ENCODE data around the gene RPS19. TPM values are rescaled to one million over a fixed set of nuclear protein-coding genes. Genes with fewer than 3 reads are reported as not detected.

The RPS19 gene
- total RNA-seq, 4 donors from 2014 or later, result 595 to 1,336 (median 1,016) TPM

- WGBS, 2 donors (ENCODE audit: low coverage in 1 of 2), result 0 to 10% methylated on average over 2 to 23 of the region's 66 CpGs
Observed at GRCh38 chr19:41883821-41884733, 24.0 kb downstream of the RPS19 start.

GRCh38 chr19:41886761-41887710, 27.0 kb downstream of the RPS19 start:
- H3K36me3 ChIP-seq, result peaks cover 0 to 12% (median 4%) of the 10 kb centered on the region in 4 donors
- no peaks in the 10 kb centered on the region for H3K27me3 ChIP-seq
- DNase-seq, result peak; percentile 51
- H3K9me3 ChIP-seq, result no peaks in the 10 kb centered on the region
- peaks cover 23 to 48% (median 38%) of the 10 kb centered on the region in 4 donors for H3K4me1 ChIP-seq
- peak in 2 of 3 donors; percentile 3 for TF ChIP-seq POLR2AphosphoS5 (IDR thresholded peaks at IDR 0.05)
- TF ChIP-seq POLR2A (IDR thresholded peaks at IDR 0.05), result peak; percentile 28
- no peak for TF ChIP-seq EP300 (IDR thresholded peaks at IDR 0.05; ENCODE audit: low read depth)
- no peak for TF ChIP-seq CTCF (IDR thresholded peaks at IDR 0.05)
- in situ Hi-C loops (cut with MboI; ENCODE audit: low pct_ligation_motif_present in 1 of 4, low pct_unique_long_range_greater_than_20kb in 1 of 4, low sequenced_read_pairs in 3 of 4) (no loop called here), intact Hi-C loops (cut with DNase I; ENCODE audit: low total_unique reads) (no loop called here)
- peak overlapping the region; percentile 56 to 91 (median 60) for H3K27ac ChIP-seq
- WGBS, 2 donors (ENCODE audit: low coverage in 1 of 2), result 45 to 59% methylated on average over 8 to 13 of the region's 13 CpGs
- H3K4me3 ChIP-seq, result peak overlapping the region in 1 of 4 donors; percentile 31

More at GRCh38 chr19:41883821-41884733, 24.0 kb downstream of the RPS19 start:
- Histone ChIP-seq H3K4me1 (peaks cover 23 to 45% (median 38%) of the 10 kb centered on the region in 4 donors), H3K36me3 (peaks cover 0 to 2% (median 0%) of the 10 kb centered on the region in 4 donors), H3K4me3 (peak overlapping the region; percentile 46 to 99 (median 79)), H3K27me3 (no peaks in the 10 kb centered on the region), H3K9me3 (no peaks in the 10 kb centered on the region), H3K27ac (peak overlapping the region; percentile 82 to 91 (median 87))
- TF ChIP-seq CTCF (IDR thresholded peaks at IDR 0.05) (peak in 1 of 5 experiments; percentile 18), POLR2AphosphoS5 (IDR thresholded peaks at IDR 0.05) (peak; percentile 85 to 94 (median 86)), POLR2A (IDR thresholded peaks at IDR 0.05) (peak; percentile 91), EP300 (IDR thresholded peaks at IDR 0.05; ENCODE audit: low read depth) (no peak)
- intact Hi-C loops (cut with DNase I; ENCODE audit: low total_unique reads), result no loop called here
- DNase-seq, result peak; percentile 97
- in situ Hi-C loops (cut with MboI; ENCODE audit: low pct_ligation_motif_present in 1 of 4, low pct_unique_long_range_greater_than_20kb in 1 of 4, low sequenced_read_pairs in 3 of 4), result no loop called here

- peak; percentile 77 for DNase-seq
- H3K4me3 ChIP-seq, result peak overlapping the region in 1 of 4 donors; percentile 31
- WGBS, 2 donors (ENCODE audit: low coverage in 1 of 2), result 24 to 30% methylated on average over 5 to 17 of the region's 17 CpGs
- H3K27me3 ChIP-seq, result no peaks in the 10 kb centered on the region
- peaks cover 0 to 12% (median 4%) of the 10 kb centered on the region in 4 donors for H3K36me3 ChIP-seq
- peak overlapping the region; percentile 56 to 91 (median 60) for H3K27ac ChIP-seq
- intact Hi-C loops (cut with DNase I; ENCODE audit: low total_unique reads) (no loop called here), in situ Hi-C loops (cut with MboI; ENCODE audit: low pct_ligation_motif_present in 1 of 4, low pct_unique_long_range_greater_than_20kb in 1 of 4, low sequenced_read_pairs in 3 of 4) (no loop called here)
- H3K9me3 ChIP-seq, result no peaks in the 10 kb centered on the region
- TF ChIP-seq CTCF (IDR thresholded peaks at IDR 0.05) (peak in 3 of 5 experiments; percentile 14 to 57 (median 14)), POLR2AphosphoS5 (IDR thresholded peaks at IDR 0.05) (no peak)
- H3K4me1 ChIP-seq, result peaks cover 23 to 41% (median 33%) of the 10 kb centered on the region in 4 donors
Observed at GRCh38 chr19:41887711-41888382, 27.8 kb downstream of the RPS19 start.
